GM19467 (cell line): ENCODE data around the gene IQSEC1.

Experiments
- ATAC-seq: cut with Tn5 transposase; IDR thresholded peaks from one replicate; pipeline ENCODE4 v1.9.1; 2021; ENCODE audit warnings: mild to moderate bottlenecking, moderate library complexity; ENCODE audit not compliant: unreplicated experiment

Gene IQSEC1

DNA sequence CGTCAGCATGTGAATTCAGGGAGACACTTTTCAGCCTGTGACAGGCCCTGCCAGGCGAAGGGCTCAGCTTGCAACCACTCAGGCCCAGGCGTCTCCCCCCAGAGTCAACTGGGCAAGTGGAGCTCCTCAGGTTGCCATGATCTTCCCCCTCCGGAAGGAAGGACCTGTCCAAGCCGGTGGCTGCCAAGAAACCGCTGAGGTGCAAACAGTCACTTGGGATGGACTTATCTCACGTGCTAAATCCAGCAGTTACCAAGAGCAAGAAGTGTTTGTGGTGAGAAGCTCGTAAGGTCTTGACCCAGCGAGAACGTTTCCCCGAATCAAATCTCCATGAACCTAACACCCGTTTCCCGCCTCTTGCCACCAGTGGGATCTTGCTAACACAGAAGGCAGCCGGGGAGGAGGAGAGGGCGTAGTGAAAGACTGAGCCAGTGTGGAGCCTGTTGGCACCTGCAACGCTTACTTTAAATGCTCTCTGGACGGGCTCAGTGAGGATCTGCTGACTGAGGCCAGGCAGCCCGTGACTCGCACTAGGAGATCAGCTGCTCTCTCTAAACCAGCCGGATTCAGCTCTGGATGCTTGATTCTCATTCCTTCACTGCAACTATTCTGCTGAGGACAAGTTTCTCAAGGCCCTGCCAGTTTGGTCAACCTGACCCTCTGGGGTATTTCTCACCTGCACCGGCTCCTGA is 39.0 kb downstream of the IQSEC1 start:
- no peak for ATAC-seq

DNA sequence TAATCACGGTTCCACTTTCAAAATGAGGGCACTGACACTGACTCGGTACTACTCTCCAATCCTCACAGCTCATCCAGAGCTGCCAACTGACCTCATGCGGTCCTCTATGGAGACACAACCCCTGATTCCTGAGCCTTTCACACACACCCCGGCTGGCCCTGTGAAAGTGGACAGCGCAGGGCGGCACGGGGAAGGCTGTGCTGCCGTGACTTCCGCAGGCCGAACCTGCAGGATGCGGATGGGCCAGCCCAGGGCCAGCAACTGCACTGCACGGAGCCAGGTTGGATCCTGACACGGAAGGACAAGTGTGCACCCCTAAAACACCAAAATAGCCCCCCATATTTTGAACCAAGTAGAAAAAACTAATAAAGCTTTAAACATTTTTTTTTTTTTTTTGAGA is 41.0 kb downstream of the IQSEC1 start:
- ATAC-seq, result no peak

DNA sequence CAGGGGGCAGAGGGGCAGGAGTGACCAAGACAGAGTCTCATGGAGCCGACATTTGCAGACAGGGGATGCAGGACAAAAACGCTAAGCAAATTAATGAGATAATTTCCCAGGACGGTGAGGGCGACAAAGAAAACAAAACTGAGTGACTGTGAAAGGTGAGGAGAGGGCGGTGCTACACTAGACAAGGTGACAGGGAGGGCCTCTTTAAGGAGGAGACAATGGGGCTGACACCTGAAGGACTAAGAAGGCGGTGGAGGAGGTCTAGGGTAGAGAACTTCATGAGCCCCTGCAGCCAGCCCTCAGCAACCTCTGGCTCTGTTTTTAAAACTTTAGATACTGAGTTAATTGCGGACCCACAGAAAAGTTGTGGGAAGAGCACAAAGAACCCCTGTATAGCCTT is 41.6 kb downstream of the IQSEC1 start:
- ATAC-seq, result no peak

DNA sequence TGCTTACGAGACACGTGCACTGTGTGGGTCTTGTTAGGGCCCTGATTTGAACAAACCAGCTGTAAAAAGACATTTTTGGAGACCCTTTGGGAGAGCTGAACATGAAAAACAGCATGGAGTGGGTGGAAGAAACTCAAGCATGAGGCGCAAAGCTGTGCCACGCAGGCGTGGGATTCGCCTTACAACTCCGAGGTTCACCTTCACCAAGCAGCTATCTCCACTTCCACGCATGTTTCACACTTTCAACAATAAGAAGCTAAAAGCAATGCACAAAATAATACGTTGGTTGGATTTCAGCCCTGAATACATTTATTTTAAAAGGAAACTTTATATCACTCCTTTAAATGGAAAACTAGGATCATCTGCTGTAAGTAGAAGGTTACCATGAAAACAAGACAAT is 42.5 kb downstream of the IQSEC1 start:
- no peak for ATAC-seq

DNA sequence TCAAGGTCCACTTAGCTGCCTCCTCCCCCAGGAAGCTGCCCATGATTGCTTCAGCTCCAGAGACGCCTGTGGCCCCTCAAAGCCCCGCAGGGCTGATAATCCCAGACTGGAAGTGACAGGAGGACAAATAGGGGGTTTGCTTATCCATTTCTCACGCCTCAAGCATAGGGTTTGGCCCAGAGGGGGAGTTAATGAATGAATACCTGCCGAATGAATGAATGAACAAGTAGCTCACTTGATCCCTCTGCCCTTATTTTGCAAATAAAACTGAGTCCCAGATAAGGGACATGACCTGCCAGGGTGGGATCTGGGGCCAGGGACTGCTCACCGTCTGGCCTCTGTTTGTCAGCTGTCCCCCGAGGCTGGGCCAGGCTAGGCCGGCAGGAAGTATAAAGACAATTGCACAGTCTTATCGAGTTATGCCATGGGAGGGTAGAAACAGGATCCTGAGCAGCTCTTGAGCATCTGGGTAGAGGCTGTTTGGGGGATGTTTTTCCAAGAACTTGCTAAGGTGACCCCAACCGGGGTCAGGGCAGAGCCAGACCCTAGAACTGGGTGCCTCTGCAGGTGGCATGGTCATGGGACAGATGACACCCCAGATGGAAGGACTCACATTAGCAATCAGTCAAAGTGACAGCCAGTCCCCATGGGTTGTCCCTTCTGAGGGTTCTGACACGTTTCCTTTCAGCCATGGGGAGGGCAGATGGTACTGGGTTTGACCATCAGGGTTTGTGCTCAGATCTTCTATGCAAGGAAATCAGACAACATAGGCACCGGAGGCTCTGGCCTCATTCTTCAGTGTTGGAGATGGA is 45.0 kb downstream of the IQSEC1 start:
- no peak for ATAC-seq

DNA sequence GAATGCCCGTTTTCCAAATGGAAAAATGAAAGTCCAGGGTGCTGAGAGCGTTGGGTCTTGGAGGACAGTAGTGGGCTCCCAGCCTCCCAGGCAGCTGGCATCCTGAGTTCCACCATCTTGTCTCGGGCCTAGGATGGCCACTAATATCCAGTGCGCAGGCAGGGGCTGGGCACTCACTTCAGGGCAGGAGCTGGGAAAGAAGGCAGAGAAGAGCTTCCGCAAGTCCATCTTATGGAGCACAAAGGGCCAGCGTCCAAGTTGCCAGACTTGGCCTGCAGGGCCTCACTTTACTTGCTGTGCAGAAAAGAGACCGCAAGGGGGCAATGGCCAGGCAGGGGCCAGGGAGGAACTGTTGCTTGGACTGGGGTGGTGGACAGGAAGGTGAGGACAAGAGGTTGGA is 46.1 kb downstream of the IQSEC1 start:
- ATAC-seq, result no peak

DNA sequence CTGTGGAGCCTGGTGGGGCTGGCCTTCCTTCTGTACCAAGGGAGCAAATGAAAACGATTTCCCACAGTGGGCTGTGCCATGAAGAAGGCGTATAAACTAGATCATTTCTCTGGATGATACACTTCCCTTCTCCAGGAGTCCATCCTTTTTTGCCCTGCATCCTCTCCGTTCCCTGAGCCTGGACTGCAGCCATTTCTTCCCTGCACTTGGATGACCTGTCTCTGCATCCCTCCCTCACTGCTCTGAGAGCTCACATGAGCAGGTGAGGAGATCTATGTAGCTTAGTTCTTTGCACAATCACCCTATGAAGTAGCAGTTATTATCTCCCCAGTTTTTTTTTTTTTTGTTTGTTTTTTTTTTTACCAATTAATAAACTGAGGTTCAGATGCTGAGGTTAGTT is 46.7 kb downstream of the IQSEC1 start:
- ATAC-seq, result no peak

DNA sequence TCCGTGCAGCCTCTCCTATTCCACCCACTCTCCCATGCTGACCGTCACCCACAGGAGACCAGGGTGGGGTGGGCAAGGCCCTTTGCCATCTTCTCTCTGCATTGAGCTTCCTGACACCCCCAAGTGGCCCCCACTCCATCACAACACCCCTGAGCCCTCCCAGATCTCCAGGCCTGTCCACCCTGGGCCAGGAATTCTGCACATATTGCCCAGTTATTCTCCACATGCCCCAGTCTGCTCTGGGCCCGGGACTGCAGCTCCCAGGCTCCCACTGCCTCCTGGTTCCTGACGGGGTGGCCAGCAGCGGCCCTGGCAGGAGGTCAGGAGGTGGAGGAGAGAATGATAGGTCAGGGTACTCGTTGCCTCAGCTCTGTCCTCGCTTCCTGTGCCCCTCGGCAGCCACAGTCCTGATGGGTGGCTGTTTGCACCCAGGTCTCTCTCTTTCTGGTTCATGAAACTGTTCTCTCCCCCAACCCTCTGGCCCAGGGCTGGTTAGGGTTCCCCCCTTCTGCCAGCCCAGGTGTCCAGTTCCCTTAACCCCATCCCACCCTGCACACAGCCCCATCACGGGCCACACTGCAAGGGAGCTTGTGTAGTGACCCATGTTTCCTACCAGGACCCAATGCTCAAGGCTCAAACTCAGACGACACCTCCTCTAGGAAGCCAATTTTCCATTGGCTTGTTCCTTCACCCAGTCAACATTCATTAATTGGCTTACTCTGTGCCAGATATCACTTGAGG is 47.3 kb downstream of the IQSEC1 start:
- ATAC-seq, result no peak

DNA sequence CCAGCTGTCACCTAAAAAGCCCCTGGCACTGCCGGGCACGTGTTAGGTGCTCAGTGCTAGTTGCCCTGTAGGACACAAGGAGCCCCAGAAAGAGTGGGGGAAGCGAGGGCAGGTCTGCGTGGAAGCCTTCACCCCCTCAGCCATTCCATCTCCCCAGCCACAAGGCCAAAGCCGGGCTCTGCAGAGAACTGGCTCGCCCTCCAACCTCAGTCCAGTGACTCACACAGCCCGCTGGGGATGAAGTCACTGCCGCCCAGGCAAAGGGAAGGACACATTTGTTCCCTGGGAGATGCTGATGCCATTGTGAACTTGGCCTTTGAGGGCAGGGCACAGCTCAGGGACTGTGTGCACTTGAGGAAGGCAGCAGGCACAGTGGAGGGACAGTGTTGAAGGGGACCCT is 48.1 kb downstream of the IQSEC1 start:
- no peak for ATAC-seq

DNA sequence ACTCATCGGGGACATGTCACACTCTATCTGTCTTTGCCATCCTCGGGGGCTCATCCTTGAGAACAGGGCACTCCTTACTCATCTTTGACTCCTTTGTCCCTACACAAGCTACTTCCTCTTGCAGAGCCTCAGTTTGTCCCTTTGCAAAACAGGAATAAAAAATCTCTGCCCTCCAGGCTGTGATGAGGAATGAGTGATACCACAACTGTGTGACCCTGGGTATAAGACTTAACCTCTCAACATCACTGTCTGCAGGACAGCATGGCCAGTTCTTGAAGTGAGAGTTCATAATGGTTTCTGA is 48.5 kb downstream of the IQSEC1 start:
- no peak for ATAC-seq

DNA sequence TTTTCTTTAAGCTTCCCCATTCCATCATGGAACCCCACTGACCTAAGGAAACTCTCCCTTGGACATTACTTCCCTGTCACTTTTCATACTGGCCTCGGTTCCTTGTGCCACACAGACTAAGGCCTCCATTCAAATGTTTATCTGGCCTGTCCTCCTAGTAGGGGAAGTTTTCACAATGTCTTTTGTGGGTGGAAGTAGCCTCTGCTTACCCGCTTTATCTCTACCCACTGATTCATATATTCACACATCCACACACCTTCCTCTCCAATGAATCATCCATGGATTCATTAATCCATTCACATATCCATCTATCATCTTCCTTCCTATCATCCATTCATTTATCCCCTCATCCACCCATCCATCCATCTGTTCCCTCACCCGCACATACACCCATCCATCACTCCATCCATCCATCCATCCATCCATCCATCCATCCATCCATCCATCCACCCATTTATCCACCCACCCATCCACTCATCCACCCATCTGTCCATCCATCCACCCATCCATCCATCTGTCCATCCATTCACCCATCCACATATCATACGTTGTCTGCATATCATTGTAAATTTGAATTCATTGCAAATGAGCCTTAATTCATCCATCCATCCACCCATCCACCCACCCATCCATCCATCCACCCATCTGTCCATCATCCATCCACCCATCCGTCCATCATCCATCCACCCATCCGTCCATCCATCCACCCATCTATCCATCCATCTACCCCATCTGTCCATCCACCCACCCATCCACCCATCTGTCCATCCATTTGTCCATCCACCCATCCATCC is 49.1 kb downstream of the IQSEC1 start:
- ATAC-seq, result no peak

DNA sequence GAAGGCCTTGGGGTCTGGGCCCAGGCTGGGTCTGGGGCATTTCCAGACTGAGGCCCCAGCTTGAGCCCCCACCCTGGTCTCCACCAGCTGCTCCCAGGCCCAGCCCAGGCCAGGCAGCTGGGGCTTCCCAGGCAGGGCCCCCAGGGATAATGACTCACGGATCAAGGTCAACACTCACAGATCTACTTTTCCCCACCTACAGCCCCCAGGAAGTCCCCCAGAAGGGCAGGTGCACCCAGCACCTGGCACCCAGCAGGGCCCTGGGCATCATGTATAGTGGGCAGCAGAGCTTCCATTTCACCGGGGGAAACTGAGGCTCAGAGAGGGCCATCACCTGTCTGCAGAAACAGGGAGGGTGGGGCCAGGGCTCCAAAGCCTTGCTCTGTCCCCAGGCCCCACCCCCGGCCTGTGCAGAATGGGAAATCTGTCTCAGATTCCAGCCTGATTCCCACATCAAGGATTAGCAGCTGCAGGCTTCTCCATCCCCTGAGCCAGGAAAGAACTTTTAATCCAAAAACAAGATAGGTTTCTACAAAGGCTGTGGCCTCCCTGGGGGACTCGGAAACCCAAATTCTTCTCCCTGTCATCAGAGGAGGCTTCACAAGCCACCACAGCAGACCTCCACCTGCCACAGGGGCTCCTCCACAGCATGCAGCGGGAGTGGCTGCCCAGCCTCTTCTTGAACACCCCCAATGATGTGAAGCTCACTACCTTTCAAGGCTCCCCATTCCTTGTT is 49.8 kb downstream of the IQSEC1 start:
- no peak for ATAC-seq

DNA sequence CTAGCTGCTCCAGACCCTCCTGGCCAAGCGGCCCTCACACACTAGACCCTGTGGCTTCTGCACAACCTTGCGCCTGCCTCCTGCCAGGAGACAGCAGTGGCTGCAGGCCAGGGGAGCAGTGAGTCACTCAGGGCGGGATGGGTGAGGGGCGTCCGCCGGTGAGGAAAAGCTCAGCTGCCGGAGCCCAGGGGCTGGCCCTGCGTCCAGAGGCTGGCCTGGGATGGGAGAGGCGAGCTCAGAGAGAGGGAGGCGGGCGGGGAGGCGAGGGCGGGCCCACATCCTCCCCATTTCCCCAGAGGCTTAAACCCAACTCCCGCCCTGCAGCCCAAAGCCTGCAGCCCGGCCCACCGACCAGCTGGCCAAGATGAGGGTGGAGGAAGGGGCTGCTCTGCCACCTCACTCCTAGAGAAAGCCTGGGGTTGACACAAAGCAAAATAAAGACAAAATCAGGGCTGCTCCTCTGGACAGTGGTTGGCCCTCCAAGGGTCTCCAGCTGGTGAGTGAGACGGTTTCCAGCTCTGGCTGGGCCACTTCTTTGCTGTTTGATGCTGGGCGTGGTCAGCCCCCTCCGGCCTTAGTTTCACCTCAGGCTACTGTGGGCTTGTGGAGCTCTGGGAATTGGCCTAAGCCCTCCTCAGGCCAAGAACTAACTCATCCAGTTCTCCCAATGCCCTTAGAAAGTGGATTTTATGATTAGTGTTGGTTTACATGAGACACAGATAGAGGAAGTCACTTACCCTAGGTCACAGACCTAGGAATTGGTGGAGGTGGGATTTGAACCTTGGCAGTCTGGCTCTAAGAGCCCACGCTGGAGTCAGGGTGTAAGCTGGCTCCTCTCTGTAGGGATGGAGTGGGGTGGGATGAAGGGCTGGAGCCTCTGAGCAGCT is 50.6 kb downstream of the IQSEC1 start:
- ATAC-seq, result no peak

DNA sequence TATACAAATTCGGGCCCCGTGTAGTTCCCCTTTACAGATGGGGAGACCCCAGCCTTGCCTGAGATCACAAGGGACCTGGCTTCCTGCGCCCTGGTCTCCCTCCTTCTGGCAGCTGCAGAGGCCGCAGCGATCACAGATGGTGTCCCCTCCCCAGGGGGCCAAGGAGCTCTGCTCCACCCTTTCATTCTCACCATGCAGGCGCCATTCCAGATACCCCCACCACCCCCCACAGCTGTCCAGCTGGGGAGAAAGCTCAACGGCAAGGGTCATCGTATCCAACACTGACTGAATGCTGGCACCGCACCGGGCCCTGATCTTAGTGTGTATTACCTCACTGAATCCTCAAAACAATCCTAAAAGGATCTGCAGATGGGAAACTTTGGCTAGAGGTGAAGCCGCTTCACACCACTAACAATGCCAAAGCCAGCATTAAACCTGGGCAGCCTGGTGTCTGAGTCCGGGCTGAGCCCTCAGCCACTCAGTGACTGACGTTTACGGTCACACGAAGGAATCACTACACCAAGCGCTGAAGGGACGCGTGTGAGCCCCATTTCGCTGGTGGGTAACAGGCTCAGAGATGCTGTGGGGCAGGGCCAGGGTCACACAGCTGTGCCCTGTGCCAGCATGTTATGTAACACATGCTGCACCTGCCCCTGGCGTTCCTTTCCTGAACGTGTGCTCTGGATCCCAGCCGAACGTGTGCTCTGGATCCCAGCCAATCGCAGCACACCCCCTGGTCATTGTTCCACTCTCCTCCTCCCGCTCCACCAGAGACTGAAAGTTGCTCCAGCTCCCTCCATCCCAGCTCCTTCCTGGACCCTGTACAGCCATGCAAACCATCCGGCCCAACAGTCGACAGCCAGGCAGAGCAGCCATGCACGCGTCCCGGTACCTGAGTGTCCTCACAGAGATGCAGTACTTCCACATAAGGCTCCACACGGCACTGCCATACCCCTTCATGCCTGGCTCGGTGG is 51.8 kb downstream of the IQSEC1 start:
- no peak for ATAC-seq

DNA sequence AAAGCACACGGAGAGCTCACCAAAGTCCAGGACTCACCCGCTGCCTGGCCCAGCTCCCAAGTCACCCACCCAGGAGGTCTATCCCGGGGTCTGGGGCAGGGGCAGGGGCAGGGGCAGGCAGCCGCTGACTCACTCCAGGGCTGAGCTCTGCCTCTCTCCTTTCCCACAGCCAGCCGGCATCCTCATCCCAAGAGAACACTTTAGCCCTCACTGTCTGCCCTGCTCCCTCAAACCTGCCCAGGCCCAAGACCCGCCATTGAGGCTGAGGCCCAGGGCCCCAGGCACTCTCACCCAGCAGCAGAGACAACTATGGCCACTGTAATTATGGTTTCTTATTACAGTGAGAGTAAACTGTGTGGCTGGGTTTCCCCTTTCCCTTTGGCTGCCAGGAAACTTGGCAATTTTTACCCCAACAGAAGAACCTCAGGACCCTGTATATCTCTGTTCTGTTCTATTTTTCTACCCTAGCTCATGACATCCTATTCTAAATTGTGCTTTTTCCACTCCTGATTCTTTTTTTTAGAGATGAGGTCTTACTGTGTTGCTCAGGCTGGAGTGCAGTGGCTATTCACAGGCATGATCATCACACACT is 53.0 kb downstream of the IQSEC1 start:
- ATAC-seq, result no peak

DNA sequence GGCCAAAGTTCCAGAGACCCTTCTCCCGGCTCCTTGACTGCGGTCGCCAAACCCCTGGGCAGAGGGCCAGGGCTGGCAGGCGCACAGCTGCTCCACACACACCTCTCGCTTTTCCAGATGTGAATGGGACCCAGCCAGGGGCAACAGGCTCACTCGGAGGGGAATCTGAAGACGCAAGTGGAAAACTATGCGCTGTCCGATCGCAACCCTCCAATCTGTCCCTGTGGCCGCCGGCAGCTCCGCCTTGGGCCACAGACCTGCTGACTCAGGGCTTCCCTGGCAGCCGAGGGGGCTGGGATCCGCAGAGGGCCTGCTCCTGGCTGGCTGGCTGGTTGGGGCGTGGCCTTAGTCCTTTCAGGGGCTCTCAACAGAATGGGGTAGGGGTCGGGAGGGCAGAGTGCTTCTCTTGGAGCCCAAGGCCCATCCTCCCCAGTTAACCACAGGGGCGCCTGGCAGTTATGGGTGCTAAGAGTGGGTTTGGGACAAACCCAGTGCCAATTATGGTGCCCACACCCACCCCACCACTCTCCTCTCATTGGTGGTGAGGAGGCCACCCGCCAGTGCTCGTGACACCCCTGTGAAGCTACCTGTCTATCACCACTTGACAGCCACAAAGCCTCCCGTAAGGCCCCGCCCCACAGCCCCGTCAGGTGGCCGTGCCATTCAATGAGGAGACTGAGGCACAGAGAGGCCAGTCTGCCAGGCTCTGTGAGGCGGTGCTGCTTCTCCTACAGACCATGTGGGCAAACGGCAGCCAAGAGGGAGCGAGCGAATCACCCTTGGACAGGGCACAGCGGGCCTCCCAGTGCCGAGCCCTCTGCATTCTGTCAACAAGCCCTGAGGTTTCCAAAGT is 53.8 kb downstream of the IQSEC1 start:
- no peak for ATAC-seq

DNA sequence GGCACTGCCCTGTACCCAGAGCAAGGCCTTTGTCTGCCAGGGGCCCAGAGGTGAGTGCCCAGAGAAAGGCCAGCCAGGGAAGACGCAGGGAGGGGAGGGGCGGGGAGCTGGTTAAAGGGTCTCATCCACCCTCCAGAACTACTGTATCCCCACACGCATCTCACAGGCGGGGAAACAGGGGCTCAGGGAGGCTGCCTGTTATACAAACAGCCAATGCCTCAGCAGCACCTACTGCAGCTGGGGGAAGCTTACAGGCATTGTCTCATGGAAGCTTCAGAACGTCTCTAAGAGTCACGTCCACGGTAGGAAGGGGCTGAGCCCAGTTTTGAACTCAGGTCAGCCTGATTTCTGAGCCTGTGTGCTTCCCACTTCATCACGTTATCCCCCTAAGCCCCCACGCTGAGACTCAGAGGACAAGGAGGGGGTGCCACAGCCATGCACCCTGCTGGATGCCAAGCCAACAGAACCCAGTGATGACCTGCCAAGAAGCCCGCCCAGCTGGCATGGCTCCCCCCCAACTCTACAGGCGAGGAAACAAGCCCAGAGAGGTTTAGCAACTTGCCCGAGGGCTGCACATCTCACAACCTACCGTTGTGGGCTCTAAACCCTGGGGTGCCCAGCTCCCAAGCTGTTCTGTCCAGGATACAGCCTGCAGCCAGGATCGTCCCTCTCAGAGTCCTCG is 54.5 kb downstream of the IQSEC1 start:
- no peak for ATAC-seq
